Spleen (tissue), 7 donors: Measurements from ENCODE around the gene OSBPL8.

ENCODE experiments used
- POLR2A ChIP-seq, 3 donors: fragments of 450-650 bp; IDR thresholded peaks; one replicate each; pipeline ENCODE4 v1.5.1; 2017; ENCODE audit warnings: antibody characterized with exemption in 3 of 3, mild to moderate bottlenecking in 1 of 3
- TF ChIP-seq, protein P1 (sequence below), 11 experiments: fragments of 200-600 bp in 7 of 11; fragments of 450-650 bp in 4 of 11; sonication (generic) in 4 of 11; IDR thresholded peaks in 8 of 11; conservative IDR thresholded peaks in 3 of 11; 1 replicate in 7 of 11; 2 replicates in 4 of 11; pipeline versions ENCODE4 v1.4.0 to v1.8.0; 2016 to 2021; ENCODE audit warnings: antibody characterized with exemption in 11 of 11, inconsistent platforms in 4 of 11, mild to moderate bottlenecking in 1 of 11
- donor health status: DM: no; HTN: no; CAD: no; lungs with moderate emphysema.
- donor health status: DM: no; HTN: no; CAD: no.
- donor health status: DM: no; HTN: no; CAD: no.

DNA sequence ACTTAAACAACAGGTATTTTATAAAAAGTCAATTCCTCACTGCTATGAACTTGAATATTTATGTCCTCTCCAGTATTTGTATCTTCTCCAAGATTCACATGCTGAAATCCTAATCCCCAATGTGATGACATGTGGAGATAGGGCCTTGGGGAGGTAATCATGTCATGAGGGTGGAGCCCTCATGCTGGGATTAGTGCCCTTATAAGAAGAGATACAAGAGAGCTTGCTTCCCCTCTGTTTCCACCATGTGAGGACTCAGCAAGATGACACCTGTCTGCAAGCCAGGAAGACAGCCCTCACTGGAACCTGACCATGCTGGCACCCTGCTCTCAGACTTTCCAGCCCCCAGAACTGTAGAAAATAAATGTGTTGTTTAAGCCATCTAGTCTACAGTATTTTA lies 36.2 kb downstream of the OSBPL8 start:
- TF ChIP-seq, protein P1, sequence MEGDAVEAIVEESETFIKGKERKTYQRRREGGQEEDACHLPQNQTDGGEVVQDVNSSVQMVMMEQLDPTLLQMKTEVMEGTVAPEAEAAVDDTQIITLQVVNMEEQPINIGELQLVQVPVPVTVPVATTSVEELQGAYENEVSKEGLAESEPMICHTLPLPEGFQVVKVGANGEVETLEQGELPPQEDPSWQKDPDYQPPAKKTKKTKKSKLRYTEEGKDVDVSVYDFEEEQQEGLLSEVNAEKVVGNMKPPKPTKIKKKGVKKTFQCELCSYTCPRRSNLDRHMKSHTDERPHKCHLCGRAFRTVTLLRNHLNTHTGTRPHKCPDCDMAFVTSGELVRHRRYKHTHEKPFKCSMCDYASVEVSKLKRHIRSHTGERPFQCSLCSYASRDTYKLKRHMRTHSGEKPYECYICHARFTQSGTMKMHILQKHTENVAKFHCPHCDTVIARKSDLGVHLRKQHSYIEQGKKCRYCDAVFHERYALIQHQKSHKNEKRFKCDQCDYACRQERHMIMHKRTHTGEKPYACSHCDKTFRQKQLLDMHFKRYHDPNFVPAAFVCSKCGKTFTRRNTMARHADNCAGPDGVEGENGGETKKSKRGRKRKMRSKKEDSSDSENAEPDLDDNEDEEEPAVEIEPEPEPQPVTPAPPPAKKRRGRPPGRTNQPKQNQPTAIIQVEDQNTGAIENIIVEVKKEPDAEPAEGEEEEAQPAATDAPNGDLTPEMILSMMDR (IDR thresholded peaks at IDR 0.05 in 8 of 11, conservative IDR thresholded peaks at IDR 0.05 in 3 of 11): no peak
- no peak for TF ChIP-seq POLR2A (IDR thresholded peaks at IDR 0.05)
